ENCODE results near the gene ZNF749.

The ZNF749 gene

DNA sequence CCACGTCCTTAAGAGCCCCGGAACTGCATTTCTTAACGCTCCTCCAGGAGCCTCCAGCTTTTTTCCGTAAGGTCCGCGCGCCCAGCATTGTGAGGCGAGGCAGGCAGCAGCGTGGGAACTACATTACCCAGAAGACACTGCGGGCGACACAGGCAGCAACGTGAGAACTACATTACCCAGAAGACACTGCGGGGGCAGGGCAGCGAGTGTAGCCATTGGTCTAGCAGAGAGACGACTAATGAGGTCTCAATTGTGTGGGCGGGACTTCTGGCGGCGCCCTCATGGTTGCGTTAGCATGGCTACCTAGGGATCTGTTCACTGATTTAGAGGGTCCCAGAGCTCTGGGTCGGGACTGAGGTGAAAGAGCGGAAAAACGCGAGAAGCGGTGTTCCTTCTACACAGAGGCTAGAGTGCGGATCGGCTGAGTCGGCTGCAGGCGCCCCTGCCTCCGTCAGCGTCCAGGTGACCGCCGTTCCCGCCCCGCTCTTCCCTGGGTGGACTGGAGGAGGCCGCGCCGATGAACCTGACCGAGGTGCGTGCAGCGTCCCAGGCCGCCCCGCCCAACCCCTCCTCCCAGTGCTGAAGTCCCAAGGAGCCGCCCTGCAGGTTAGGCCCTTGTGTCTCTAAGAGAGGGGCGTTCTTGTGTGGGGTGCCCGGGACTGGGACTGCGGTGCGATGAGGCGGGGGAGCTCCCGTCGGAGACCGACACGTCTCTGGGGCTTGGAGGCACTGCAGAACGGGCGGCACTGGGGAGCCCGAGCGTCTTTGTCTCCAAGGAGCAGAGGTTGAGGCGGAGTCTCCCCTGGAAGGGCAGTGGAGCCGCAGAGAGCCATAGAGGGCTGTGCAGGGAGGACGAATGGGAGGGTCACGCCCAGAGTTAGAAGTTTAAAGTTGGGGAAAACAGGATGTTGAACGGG is at the start of gene ZNF749:
Gene ZNF749, plus strand, starts transcription at position 264 of the 917 bp plus-strand sequence. Its CDS starts 254 bp downstream, at position 518.
- peak; percentile 69 to 99 (median 96) for DNase-seq

DNA sequence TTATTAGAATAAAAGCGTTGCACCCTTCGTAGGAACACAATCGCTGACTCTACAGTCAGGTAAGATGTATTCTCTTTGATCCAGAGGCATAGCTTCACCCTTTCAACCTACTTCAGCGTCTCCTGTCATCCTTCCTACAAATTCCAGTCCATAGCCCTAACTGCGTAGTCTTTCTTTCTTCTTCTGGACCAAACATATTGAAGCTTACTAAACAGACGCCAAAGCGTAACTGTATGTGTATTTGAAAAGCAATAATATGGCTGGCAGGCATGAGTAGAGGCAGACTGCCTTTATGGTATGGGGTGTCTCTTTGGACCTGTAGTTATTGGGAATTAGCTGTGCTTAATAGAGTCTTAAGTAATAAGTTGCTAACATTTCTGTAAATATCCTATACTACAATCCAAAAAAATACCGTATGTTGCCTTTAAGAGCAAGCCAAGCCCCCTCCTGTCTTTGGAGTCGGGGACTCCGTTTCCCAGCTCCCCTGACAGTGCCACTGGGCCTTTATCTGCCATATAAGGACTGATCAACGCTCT is 45.9 kb upstream of the ZNF749 start:
- DNase-seq, result no peak

DNA sequence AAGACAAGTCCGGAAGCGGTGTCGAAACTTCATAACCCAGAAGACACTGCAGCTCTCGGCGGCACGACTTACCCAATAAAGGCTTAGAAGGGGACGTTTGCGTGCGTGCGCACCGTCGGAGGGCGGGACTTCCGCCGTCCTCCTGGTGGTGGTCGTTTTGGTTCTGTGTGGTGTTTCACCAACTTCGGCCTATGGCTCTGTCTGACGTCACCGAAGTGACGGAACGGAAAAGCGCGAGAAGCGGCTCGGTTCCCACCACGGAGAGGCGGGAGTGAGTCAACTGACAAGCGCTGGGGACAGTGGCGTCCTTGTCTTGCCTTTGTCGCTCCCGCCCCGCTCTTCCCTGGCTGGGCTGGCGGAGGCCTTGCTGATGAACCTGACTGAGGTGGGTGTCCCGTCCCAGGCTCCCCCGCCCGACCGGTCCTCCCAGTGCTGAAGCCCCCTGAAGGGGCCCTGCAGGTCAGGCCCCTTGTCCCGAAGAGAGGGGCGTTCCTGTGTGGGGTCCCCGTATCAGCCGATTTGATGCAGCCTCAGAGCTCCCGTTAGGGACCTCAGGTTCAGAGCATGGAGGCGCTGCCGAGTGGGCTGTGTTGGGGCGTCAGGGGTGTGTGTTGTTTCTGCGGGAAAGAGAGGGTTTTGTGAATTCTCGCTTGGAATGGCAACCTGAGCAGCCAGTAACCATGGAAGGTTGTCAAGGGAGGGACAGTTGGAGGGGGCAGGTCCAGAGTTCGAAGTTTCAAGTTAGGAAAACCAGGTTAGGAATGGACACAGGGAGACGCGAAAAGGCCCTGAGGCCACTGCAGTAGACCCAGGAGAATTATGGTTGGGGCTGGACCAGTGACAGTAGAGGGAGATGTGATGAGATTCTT is 45.2 kb upstream of the ZNF749 start, which contains the start of gene ZNF548:
Gene ZNF548, plus strand, starts transcription at position 125 of the 869 bp plus-strand sequence. Its CDS starts 246 bp downstream, at position 371.
- DNase-seq, result peak; percentile 81 to 99 (median 97)

DNA sequence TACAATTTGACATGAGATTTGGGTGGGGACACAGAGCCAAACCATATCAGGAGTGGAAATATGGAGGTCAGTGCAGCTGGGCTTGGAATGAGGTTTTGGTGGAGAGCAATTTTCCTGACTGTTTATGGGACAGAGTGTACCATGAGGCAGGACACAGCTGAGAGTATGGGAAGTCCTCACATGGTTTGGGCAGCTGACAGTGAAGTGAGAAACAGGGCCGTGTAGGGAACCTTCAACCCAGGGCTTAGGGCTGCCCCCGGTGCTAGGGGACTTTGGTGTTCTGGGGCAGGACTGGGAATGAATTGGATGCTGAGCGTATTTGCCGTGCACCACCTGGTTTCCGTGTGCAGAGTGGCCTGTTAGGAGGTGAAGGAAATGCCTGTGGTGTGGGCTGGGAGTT is 39.4 kb upstream of the ZNF749 start:
- DNase-seq, result no peak

GRCh38 chr19:57398868-57399267 is 36.3 kb upstream of the ZNF749 start:
- no peak for DNase-seq

GRCh38 chr19:57403737-57404563 is 31.2 kb upstream of the ZNF749 start:
- DNase-seq, result no peak

- DNase-seq, result peak in 35 of 58 donors; percentile 0 to 49 (median 6)
Measured at GRCh38 chr19:57406516-57407123, 28.5 kb upstream of the ZNF749 start.

- peak; percentile 42 to 96 (median 88) for DNase-seq
Measured at GRCh38 chr19:57410877-57411671, 24.1 kb upstream of the ZNF749 start, which contains the start of gene ZNF17. TSS of gene ZNF17 (plus strand) at chr19:57411161. CDS start at chr19:57413616, 2,455 bp downstream.

- DNase-seq, result no peak
Measured at GRCh38 chr19:57419439-57419838, 15.7 kb upstream of the ZNF749 start.

- DNase-seq, result no peak
Measured at GRCh38 chr19:57421037-57421436, 14.1 kb upstream of the ZNF749 start.

DNA sequence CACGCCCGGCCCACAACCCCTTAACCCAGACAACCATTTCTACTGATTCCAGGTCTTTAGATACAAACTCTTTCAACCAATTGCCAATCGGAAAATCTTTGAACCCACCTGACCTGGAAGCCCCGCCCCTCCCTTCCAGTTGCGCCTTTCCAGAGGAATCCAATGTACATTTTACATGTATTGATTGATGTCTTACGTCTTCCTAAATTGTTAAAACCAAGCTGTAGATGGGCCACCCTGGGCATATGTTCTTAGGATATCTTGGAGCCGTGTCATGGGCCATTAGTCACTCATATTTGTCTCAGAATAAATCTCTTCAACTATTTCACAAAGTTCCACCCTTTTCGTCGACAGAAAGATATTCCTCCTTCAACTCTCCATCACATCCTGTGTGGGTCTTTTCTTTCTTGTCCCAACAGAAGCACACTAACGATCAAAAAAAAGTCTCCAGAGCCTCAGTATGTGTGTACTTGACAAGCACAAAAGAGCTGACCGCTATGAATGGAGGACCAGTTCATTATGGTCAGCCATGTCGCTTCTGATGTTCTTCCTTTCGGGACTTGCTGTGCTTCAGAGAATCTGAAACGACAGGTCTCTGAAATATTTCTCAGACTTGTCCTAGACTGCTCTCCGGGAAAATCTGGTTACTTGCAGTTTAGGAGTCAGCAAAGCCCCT is 601 bp upstream of the ZNF749 start:
- DNase-seq, result no peak

DNA sequence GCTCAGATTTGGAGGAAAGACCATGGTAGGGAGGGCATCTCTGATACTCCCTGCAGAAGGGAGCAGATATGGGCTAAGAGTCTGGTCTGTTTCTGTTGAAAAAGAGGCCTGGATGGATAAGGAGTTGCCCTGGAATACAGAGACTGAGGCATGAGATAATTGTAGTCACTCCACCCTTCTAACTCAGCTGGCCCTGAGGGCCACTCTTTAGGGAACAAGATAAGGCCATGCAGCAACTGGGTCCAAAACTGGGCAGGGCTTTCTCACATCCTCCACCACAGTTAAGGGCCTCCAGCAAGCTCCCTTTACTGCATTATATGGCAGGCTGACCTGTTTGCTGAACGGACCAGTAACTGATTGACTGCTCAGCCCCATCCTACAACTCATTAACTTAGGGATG is 1.3 kb downstream of the ZNF749 start:
- no peak for DNase-seq

- DNase-seq, result no peak
Measured at GRCh38 chr19:57437931-57438330, 2.8 kb downstream of the ZNF749 start.

DNA sequence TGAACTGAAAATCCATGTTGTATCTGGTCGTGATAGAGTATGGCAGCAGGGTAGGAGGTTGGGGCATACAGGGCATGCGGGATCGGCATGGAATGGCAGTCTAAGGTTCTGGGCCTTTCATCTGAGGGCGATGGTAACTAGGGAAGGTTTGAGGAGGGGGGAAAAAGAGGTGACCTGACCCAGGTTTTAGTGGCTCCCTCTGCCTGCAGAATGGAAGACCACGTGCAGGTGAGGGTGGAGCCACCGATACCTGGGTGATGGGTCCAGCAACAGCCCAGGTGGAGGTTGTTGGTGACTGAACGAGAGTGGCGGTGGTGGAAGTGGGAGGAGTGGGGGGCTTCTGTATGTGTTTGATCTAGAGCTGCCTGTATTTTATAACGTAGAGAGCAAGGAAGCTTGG is 3.8 kb downstream of the ZNF749 start:
- DNase-seq, result no peak

DNA sequence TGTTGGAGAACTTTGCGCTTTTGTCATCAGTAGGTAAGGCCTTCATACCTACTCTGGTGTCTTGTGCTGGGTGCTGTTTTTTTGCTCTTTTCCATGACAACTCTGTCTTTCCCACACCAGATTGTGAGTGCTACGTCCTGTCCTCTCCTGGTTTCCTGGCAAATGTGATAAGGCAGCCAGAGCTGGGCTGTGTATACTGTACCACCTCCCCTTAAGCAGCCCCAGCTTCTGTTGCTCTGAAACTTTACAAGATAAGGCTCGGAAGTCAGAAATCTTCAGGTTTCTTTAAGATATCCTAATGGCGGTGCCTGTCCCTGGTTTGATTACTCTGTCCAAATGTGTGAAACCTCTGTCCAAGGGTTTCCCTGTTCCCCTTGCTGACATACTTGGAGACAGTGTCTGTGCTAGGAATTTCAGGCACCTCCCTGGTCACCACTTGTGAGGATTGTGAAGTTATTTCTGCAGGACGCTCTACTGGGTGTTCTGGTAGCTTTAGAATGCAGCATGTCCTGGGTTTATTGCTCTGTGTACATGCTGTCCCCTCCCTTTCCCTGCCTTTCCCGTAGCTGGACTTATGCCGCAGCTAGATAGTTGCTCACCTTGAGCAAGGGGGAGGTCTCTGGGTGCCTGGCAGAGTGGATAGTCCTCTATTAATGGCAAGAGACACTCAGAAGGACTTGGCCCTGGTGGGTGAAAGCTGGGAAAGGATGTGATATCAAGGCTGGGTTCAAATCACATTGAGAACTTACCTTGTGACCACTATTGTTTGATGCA is 7.0 kb downstream of the ZNF749 start:
- DNase-seq, result peak in 1 of 58 donors; percentile 2

DNA sequence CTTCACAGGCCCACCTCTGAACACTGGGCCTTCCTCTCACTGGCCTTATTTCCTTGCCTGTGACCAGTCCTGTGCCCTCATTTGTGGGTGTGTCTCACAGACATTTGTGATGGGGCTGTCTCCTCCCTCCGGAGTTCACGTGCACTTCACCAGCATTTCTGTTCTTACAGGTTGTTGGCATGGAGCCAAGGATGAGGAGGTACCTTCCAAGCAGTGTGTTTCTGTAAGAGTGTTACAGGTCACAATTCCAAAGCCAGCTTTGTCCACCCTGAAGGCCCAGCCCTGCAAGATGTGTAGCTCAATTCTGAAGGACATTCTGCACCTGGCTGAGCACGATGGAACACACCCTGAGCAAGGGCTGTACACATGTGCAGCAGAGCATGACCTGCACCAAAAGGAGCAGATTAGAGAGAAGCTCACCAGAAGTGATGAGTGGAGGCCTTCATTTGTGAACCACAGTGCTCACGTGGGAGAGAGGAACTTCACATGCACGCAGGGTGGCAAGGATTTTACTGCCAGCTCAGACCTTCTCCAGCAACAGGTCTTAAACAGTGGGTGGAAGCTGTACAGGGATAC is 8.1 kb downstream of the ZNF749 start:
- no peak for DNase-seq

DNA sequence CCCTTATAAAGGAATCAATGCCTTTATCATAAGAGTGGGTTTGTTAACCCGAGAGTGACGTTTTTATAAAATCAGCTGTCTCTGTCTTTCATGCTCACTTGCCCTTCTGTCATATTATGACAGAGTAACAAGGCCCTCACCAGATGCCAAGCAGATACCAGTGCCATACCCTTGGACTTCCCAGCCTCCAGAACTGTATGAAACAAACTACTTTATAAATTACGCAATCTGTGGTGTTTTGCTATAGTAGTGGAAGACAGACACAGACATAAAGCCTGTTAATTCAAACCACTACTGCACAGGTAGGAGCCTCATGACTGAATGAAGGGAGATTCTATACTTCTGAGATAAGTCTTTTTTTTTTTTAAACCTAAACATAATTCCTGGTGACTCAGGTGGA is 17.2 kb downstream of the ZNF749 start:
- no peak for DNase-seq
